Right ventricle myocardium inferior (tissue), 1 donor: ENCODE data around the gene MVB12B. TPM values are rescaled to one million over a fixed set of nuclear protein-coding genes. Genes with fewer than 3 reads are reported as not detected.
"Not testable (repeated sequence)": the region's sequence is repeated elsewhere in the genome, so short reads cannot be mapped to it uniquely, and the experiment has no call there.

Experiments
- ATAC-seq: fragments of 200-7000 bp; cut with Tn5 transposase; one replicate; pipeline ENCODE4 v1.9.1; 2020; ENCODE audit warnings: mild to moderate bottlenecking, moderate library complexity
- DNase-seq: peaks from one replicate; pipeline ENCODE4 v3.0.0; 2021; ENCODE audit errors: missing footprints
- intact Hi-C: fragments of 100-400 bp; cut with DNase I; formaldehyde crosslinking; loops from one replicate; pipeline ENCODE4 v1.11.0; 2022
- total RNA-seq: library from RNA; stranded (reverse); fragmentation: NEBNext Ultra II Directional; extraction: Animal tissue kit (Norgen Biotek cat#: 25700); gene quantifications from one replicate; pipeline ENCODE4 v1.2.1, GENCODE V29; 2021
- donor health status: DM: no; HTN: yes; CAD: no; lungs with severe emphysema.

The MVB12B gene
- total RNA-seq, 1 donor from 2014 or later = 12.7 TPM

DNA sequence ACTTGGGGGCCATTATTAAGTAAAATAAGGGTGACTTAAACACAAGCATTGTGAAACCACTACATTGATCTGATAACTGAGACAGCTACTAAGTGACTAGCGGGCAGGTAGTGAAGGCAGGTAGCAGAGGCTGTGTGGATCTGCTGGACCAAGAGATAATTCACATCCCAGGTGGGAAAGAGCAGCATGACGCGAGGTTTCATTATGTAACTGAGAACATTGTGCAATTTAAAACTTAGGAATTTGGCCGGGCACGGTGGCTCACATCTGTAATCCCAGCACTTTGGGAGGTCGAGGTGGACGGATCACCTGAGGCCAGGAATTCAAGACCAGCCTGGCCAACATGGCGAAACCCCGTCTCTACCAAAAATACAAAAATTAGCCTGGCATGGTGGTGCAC is 213.8 kb downstream of the MVB12B start:
- ATAC-seq, intact Hi-C loops, DNase-seq: not testable (repeated sequence)

DNA sequence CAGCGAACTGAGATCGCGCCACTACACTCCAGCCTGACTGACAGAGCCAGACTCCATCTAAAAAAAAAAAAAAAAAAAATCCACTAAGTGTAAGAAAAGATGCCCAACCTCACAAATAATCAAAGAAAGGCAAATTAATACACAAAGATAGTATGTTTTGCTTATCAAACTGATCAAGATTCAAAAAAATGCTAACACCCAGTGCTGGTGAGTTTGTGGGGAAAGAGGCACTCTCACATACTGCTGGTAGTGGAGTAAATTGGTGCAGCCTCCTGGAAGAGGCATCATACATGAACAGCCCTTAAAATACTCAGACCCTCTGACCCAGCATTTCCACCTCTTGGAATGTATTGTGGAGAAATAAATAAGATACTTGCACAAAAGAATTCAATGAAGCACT is 216.9 kb downstream of the MVB12B start:
- no peak for ATAC-seq
- intact Hi-C loops = no loop called here
- no peak for DNase-seq

DNA sequence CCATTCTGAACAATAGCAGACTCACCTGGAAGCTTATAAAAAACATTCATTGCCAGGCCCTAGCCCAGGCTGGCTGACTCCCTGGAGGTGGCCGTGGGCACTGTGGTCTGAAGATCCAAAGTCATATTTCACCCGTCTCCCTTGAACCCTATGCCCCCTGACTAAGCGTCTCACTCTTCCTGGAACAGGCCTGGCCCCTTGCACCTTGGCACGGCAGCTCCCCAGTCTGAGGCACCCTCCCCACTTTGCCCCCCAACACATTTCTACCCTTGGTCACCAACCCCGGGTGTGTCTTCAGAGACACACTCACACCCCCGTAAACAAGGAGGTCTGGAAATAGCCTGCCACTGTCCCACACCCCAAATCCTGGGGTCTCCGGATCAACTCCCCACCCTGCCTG is 218.5 kb downstream of the MVB12B start:
- no peak for ATAC-seq
- no peak for DNase-seq
- intact Hi-C loops = no loop called here

GRCh38 chr9:126546036-126546435 is 219.4 kb downstream of the MVB12B start:
- no peak for ATAC-seq
- no peak for DNase-seq
- intact Hi-C loops = no loop called here

DNA sequence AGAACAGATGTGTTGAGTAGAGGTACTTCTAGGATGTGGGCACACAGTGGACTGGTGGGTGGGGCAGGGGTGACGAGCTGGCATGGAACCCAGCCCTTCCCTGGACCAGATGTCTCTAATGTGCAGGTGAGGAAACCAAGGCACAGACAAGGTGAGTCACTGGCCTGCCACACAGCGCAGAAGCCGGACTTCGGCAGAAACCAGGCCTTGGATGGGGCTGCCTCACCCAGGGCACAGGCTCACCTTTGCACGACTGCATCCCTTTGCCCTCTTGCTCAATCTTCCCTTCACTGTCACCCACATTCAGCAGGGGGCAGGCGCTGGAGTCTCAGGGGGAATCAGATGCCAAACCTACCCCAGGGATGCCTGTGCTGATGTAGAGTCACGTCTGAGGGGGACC is 221.7 kb downstream of the MVB12B start:
- intact Hi-C loops = no loop called here
- no peak for DNase-seq
- ATAC-seq = no peak

DNA sequence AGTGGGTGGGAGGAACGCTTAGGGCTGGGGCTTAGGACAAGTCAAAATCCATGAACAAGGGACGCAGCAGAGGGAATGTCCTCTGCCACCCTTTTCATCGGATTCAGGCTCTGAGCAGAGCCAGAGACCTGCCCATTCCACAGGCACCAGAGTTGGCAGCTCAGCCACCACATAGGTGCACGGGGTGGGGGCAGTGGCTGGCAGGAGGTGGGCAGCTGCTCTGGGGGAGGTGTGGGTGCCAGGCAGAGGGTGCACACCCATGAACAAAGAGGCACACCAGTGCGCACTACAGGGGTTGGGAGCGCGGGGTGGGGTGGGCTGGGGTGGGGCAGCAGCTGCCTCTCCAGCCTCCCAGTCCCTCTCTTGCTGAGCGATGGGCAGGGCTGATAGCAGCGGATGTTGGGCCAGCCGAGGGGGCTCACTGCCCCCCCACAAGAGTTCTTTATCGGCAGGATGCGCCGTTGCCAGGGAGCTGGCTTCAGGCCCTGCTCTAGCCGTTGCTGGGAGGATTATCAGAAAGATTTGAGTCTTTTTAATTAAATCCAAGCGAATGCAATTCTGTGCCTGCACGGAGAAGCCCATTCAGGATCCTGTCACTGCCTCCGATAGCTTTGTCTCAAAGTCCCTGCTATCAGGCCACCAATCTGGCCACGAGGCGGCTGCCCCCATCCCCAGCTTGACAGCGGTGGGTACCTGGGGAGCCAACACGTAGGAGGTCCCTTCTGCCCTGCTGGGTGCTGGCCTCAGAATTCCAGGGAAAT is 222.8 kb downstream of the MVB12B start:
- DNase-seq (no peak), ATAC-seq (no peak)
- intact Hi-C loops = loop anchor here (10.0 kb wide), 1 partner anchor 235 kb away; no protein-coding TSS in a partner anchor

DNA sequence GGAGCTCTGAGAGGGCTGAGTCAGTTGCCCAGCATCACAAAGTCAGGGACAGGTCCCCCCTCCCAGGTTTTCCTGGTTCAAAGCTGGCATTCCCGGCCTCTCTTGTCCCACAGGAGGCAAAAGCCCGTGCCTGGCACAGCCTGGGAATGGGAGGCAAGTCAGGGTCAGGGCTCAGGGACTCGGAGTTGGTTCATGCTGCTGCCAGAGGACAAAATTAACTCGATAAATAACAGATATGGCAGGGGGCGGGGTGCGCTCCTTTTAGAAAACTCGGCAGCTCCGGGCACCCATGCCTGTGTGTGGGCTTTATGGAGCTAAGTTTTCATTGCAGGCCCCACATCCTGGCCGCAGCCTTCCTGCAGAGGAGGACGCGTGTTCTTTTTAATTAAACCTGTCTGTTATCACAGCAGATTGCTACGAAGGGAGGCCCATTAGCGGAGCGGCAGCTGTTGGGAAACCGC is 224.3 kb downstream of the MVB12B start:
- ATAC-seq (peak; percentile 67), DNase-seq (peak; percentile 46)

GRCh38 chr9:126551812-126552211 is 225.2 kb downstream of the MVB12B start:
- intact Hi-C loops = loop anchor here (10.0 kb wide), 1 partner anchor 233 kb away; no protein-coding TSS in a partner anchor
- ATAC-seq = no peak
- no peak for DNase-seq

More for the DNA sequence above, 224.3 kb downstream of the MVB12B start:
- intact Hi-C loops = loop anchor here (10.0 kb wide), 1 partner anchor 234 kb away; no protein-coding TSS in a partner anchor

DNA sequence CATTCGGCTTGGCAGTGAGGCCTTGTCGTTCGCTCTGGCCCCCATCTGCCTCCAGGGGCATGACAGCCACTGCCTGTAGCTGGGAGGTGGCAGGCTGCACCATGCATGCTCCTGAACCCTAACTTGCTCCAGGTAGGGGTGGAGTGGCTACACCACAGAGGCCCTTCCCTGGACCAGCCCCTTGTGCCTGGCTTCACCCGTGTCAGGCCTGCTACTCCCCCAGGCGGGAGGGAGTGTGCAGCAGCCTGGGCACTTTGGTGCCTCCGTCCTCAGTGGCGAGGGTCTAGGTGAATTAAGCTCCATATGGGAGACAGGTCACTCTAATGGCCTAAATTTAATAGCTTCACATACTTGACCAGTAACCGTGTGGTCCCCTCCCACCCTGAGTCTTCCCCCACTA is 227.7 kb downstream of the MVB12B start:
- DNase-seq (no peak), ATAC-seq (no peak)
- intact Hi-C loops = loop anchor here (10.0 kb wide), 1 partner anchor 231 kb away; no protein-coding TSS in a partner anchor

GRCh38 chr9:126555421-126555820 is 228.8 kb downstream of the MVB12B start:
- not testable (repeated sequence) for DNase-seq, ATAC-seq
- intact Hi-C loops = loop anchor here (10.0 kb wide), 1 partner anchor 229 kb away; no protein-coding TSS in a partner anchor
